CD4-positive, alpha-beta memory T cell (primary cell): ENCODE measurements around the gene JCAD. TPM values are rescaled to one million over a fixed set of nuclear protein-coding genes. Genes with fewer than 3 reads are reported as not detected.
"Not testable (repeated sequence)": the region's sequence is repeated elsewhere in the genome, so short reads cannot be mapped to it uniquely, and the experiment has no call there.

ENCODE experiments used
- CTCF ChIA-PET: fragments of 350-600 bp; sonication (Branson Sonifier 250); formaldehyde crosslinking; loops from one replicate; lab custom pipeline; 2021; ENCODE audit warnings: inconsistent platforms; ENCODE audit not compliant: partially characterized antibody; lab: Charles Lee
- POLR2A ChIA-PET: fragments of 350-600 bp; sonication (Branson Sonifier 250); formaldehyde crosslinking; loops from one replicate; lab custom pipeline; 2021; ENCODE audit not compliant: partially characterized antibody; lab: Charles Lee
- DNase-seq, 5 donors: peaks; one replicate each; pipeline versions ENCODE4 v3.0.0 to v3.0.0-alpha.2; 2020 to 2022; ENCODE audit warnings: mixed read lengths in 1 of 5
- H3K27ac ChIP-seq: one replicate; pipeline ENCODE4 v1.7.0; 2013; ENCODE audit warnings: low read depth, low read length
- H3K27me3 ChIP-seq: 2 replicates; pipeline ENCODE4 v1.7.0; 2013; ENCODE audit warnings: mild to moderate bottlenecking, low read length, moderate library complexity; ENCODE audit not compliant: insufficient read depth
- H3K36me3 ChIP-seq: 2 replicates; pipeline ENCODE4 v1.7.0; 2013; ENCODE audit warnings: mild to moderate bottlenecking, low read length, moderate library complexity; ENCODE audit not compliant: insufficient read depth
- H3K4me1 ChIP-seq: 2 replicates; pipeline ENCODE4 v1.7.0; 2013; ENCODE audit warnings: mild to moderate bottlenecking, low read length, moderate library complexity; ENCODE audit not compliant: insufficient read depth
- H3K4me3 ChIP-seq, 2 donors: one replicate each; pipeline ENCODE4 v1.7.0; 2013; ENCODE audit warnings: low read length in 2 of 2, mild to moderate bottlenecking in 1 of 2
- H3K9me3 ChIP-seq, 2 donors: one replicate each; pipeline ENCODE4 v1.7.0; 2013; ENCODE audit warnings: low read length in 2 of 2, control low read depth in 1 of 2; ENCODE audit not compliant: control insufficient read depth in 1 of 2
- H3K27ac Mint-ChIP-seq, 7 donors: one replicate each; pipeline ENCODE4 v1.8.0; 2020 to 2021; ENCODE audit warnings: mixed read lengths in 7 of 7, mild to moderate bottlenecking in 6 of 7, inconsistent platforms in 3 of 7, moderate library complexity in 3 of 7
- H3K27me3 Mint-ChIP-seq, 2 donors: one replicate each; pipeline ENCODE4 v1.8.0; 2020 to 2021; ENCODE audit warnings: mixed read lengths in 2 of 2
- H3K36me3 Mint-ChIP-seq, 2 donors: one replicate each; pipeline ENCODE4 v1.8.0; 2020 to 2021; ENCODE audit warnings: mixed read lengths in 2 of 2, inconsistent platforms in 1 of 2, mild to moderate bottlenecking in 1 of 2
- H3K4me1 Mint-ChIP-seq, 4 donors: one replicate each; pipeline ENCODE4 v1.8.0; 2020 to 2021; ENCODE audit warnings: mixed read lengths in 4 of 4, mild to moderate bottlenecking in 1 of 4
- H3K4me3 Mint-ChIP-seq, 8 donors: one replicate each; pipeline ENCODE4 v1.8.0; 2020 to 2021; ENCODE audit warnings: mixed read lengths in 8 of 8, mild to moderate bottlenecking in 7 of 8, moderate library complexity in 6 of 8, inconsistent platforms in 3 of 8
- H3K9me3 Mint-ChIP-seq, 8 donors: one replicate each; pipeline ENCODE4 v1.8.0; 2020 to 2021; ENCODE audit warnings: mixed read lengths in 8 of 8, mild to moderate bottlenecking in 5 of 8, inconsistent platforms in 3 of 8, moderate library complexity in 1 of 8
- intact Hi-C: fragments of 100-400 bp; cut with micrococcal nuclease; formaldehyde crosslinking; loops from one replicate; pipeline ENCODE4 v1.15.1; 2023
- polyA plus RNA-seq, 2 donors: library from polyadenylated mRNA; unstranded; fragments of 300-500 nt; fragmentation: Illumina TruSeq; gene quantifications; one replicate each; pipeline ENCODE4 v1.2.3, GENCODE V29; 2021
- total RNA-seq, 2 experiments: library from RNA; stranded (reverse); gene quantifications; one replicate each; pipeline ENCODE4 v1.2.3, GENCODE V29; 2021

The JCAD gene
- total and polyA plus RNA-seq, 4 experiments from 2014 or later: not detected

DNA sequence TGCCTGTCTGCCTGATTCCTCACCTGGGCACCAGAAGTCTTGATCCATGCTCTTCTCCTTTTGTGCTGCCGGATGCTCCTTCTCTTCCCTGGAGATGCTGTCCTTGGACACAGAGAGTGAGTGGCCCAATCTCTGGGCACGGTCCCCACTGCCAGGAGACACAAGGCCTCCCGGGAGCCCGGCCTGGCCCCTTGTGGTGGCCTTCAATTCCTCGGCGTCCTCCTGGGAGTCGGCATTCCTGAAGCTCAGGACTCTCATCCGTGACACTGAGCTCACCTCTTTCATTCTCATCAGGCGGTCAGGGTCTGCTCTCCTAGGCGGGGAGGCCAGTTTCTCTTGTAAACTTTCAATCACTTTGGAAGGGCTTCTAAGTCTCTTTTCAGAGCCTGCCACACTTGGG is 33.3 kb downstream of the JCAD start:
- Histone ChIP-seq H3K9me3 (no peaks in the 10 kb centered on the region), H3K27me3 (peaks cover 11% of the 10 kb centered on the region), H3K4me1 (peaks cover 33% of the 10 kb centered on the region), H3K36me3 (no peaks in the 10 kb centered on the region), H3K27ac (no peak overlapping the region), H3K4me3 (no peak overlapping the region)
- Mint-ChIP-seq H3K27ac (peak overlapping the region in 2 of 7 donors; percentile 47 to 94), H3K9me3 (peaks cover 0 to 4% (median 0%) of the 10 kb centered on the region in 8 donors), H3K27me3 (peaks cover 37 to 39% of the 10 kb centered on the region in 2 donors), H3K36me3 (peaks cover 0 to 3% of the 10 kb centered on the region in 2 donors), H3K4me1 (peaks cover 20 to 47% (median 36%) of the 10 kb centered on the region in 4 donors), H3K4me3 (peak overlapping the region in 1 of 8 donors; percentile 26)
- CTCF ChIA-PET: interaction anchor here (0.8 to 1.2 kb wide), 2 partner anchors 28 to 215 kb away, joined by 3 read pairs; no protein-coding TSS in a partner anchor
- intact Hi-C loops: loop anchor here (5.0 to 10.0 kb wide), 2 partner anchors 501 to 1899 kb away; partner anchors contain the start of gene ARHGAP12
- DNase-seq: no peak
- POLR2A ChIA-PET: no interaction called here

DNA sequence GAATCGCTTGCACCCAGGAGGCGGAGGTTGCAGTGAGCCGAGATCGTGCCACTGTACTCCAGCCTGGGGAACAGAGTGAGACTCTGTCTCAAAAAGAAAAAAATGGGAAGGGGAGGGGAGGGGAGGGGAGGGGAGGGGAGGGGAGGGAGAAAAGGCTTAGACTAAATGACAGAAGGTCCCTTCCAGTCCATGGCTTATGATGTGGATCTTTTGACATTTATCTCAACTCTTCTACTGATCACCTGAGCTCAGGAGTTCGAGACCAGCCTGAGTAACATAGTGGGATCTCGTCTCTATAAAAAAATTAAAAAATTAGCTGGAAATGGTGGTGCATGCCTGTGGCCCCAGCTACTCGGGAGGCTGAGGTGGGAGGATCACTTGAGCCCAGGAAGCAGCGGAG is 34.0 kb downstream of the JCAD start:
- intact Hi-C loops: loop anchor here (5.0 to 10.0 kb wide), 2 partner anchors 502 to 1899 kb away; partner anchors contain the start of gene ARHGAP12
- H3K9me3 Mint-ChIP-seq, H3K36me3 Mint-ChIP-seq, H3K9me3 ChIP-seq, POLR2A ChIA-PET, H3K27me3 ChIP-seq, H3K27ac Mint-ChIP-seq, H3K4me3 Mint-ChIP-seq, H3K4me3 ChIP-seq, H3K27ac ChIP-seq, DNase-seq, H3K36me3 ChIP-seq: not testable (repeated sequence)
- H3K4me1 Mint-ChIP-seq: peaks cover 20 to 47% (median 36%) of the 10 kb centered on the region in 4 donors
- peaks cover 33% of the 10 kb centered on the region for H3K4me1 ChIP-seq
- CTCF ChIA-PET: interaction anchor here (0.8 to 1.2 kb wide), 2 partner anchors 27 to 216 kb away, joined by 3 read pairs; no protein-coding TSS in a partner anchor
- H3K27me3 Mint-ChIP-seq: peaks cover 42 to 44% of the 10 kb centered on the region in 2 donors

DNA sequence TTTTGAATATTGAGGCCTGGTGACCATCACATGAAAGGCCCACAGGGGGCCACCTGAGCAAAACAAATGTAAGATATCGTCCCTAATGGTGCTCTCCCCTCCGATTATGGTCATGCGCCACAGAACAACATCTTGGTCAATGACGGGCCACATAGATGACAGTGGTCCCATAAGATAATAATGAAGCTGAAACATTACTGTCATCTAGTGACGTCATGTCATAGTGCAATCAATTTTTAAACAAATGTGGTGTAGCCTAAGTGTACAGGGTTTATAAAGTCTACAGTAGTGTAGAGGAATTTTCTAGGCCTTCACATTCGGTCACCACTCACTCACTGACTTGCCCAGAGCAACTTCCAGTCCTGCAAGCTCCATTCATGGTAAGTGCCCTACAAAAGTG is 36.8 kb downstream of the JCAD start:
- H3K27ac ChIP-seq: no peak overlapping the region
- no peaks in the 10 kb centered on the region for H3K36me3 ChIP-seq
- no peak for DNase-seq
- H3K27me3 ChIP-seq: no peaks in the 10 kb centered on the region
- peaks cover 19% of the 10 kb centered on the region for H3K4me1 ChIP-seq
- Mint-ChIP-seq H3K27ac (no peak overlapping the region), H3K36me3 (peaks cover 0 to 3% of the 10 kb centered on the region in 2 donors), H3K9me3 (peaks cover 0 to 4% (median 0%) of the 10 kb centered on the region in 8 donors), H3K27me3 (peaks cover 50 to 51% of the 10 kb centered on the region in 2 donors), H3K4me3 (no peak overlapping the region), H3K4me1 (peaks cover 10 to 21% (median 17%) of the 10 kb centered on the region in 4 donors)
- ChIA-PET CTCF (interaction anchor here (1.5 kb wide), 1 partner anchor 24 kb away, joined by 3 read pairs; no protein-coding TSS in a partner anchor), POLR2A (no interaction called here)
- no peaks in the 10 kb centered on the region for H3K9me3 ChIP-seq
- H3K4me3 ChIP-seq: no peak overlapping the region
- intact Hi-C loops: loop anchor here (10.0 kb wide), 1 partner anchor 1902 kb away; the partner anchor contains the start of gene ARHGAP12

DNA sequence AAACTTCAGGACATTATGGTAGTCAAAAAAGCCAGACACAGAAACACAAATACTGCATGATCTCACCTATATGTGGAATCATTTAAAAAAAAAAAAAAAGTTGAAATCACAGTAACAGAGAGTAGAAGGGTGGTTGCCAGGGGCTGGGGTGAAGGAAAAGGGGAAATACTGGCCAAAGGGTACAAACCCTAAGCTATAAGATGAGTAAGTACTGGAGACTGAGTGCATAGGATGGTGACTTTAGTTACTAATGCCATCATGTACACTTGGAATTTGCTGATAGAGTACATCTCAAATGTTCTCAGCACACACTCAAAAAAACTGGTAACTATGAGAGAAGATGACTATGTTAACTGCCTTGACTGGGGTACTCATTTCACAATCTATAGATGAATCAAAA is 39.9 kb downstream of the JCAD start:
- Histone ChIP-seq H3K4me3 (no peak overlapping the region), H3K4me1 (no peaks in the 10 kb centered on the region), H3K27me3 (no peaks in the 10 kb centered on the region), H3K9me3 (no peaks in the 10 kb centered on the region), H3K27ac (no peak overlapping the region), H3K36me3 (no peaks in the 10 kb centered on the region)
- Mint-ChIP-seq H3K4me1 (peaks cover 0 to 2% (median 0%) of the 10 kb centered on the region in 4 donors), H3K36me3 (no peaks in the 10 kb centered on the region), H3K27me3 (peaks cover 48 to 57% of the 10 kb centered on the region in 2 donors), H3K27ac (no peak overlapping the region), H3K9me3 (peaks cover 0 to 3% (median 0%) of the 10 kb centered on the region in 8 donors), H3K4me3 (no peak overlapping the region)
- POLR2A ChIA-PET: no interaction called here
- intact Hi-C loops: no loop called here
- CTCF ChIA-PET: interaction anchor here (0.7 kb wide), 1 partner anchor 13 kb away, joined by 3 read pairs; no protein-coding TSS in a partner anchor
- no peak for DNase-seq

DNA sequence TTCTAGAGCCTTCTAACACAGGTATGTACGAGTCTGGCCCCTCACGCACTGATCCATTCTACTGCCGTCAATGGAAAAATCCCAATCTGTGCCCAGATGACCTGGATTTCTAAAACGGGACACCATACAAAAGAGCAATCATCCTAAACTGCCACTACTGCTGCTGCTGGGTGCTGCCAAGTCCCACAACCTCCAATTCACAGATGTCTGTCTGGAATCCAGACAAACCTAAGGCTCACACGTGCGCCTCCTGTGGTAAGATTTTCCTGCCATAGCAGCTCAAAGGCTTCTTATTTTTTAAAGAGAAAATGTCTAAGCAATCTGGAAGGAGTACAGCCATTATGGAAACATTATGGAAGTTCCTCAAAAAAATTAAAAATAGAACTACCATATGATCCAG is 40.9 kb downstream of the JCAD start:
- ChIA-PET POLR2A (no interaction called here), CTCF (interaction anchor here (1.4 kb wide), 1 partner anchor 20 kb away, joined by 4 read pairs; no protein-coding TSS in a partner anchor)
- no peak for DNase-seq
- Mint-ChIP-seq H3K4me3 (no peak overlapping the region), H3K27me3 (peaks cover 47 to 53% of the 10 kb centered on the region in 2 donors), H3K9me3 (peaks cover 0 to 3% (median 0%) of the 10 kb centered on the region in 8 donors), H3K27ac (no peak overlapping the region), H3K4me1 (peaks cover 0 to 2% (median under 1%) of the 10 kb centered on the region in 4 donors), H3K36me3 (no peaks in the 10 kb centered on the region)
- intact Hi-C loops: no loop called here
- H3K27me3 ChIP-seq: no peaks in the 10 kb centered on the region
- H3K4me3 ChIP-seq: no peak overlapping the region
- H3K9me3 ChIP-seq: no peaks in the 10 kb centered on the region
- no peaks in the 10 kb centered on the region for H3K36me3 ChIP-seq
- no peak overlapping the region for H3K27ac ChIP-seq
- H3K4me1 ChIP-seq: no peaks in the 10 kb centered on the region

DNA sequence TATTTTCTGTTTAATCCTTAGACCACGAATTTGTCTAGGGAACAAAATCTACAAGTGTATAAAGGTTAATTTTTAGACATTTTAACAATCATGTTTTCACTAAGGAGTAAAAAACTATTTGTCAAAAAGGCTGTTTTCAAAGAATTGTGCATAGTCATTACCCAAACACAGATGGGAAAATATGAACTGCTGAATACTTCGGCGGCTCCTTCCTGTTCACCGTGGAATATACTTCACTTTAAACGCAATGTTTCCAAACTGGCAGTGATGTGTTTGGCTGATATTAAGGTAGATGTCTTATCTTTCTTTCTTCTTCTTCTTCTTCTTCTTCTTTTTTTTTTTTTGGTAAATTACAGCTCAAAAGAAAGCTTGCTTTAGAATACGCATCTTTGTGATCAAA is 41.4 kb downstream of the JCAD start:
- POLR2A ChIA-PET: no interaction called here
- Histone ChIP-seq H3K27ac (no peak overlapping the region), H3K27me3 (no peaks in the 10 kb centered on the region), H3K4me1 (no peaks in the 10 kb centered on the region), H3K9me3 (no peaks in the 10 kb centered on the region), H3K4me3 (no peak overlapping the region), H3K36me3 (no peaks in the 10 kb centered on the region)
- no peaks in the 10 kb centered on the region for H3K36me3 Mint-ChIP-seq
- peaks cover 0 to 2% (median under 1%) of the 10 kb centered on the region in 4 donors for H3K4me1 Mint-ChIP-seq
- H3K27me3 Mint-ChIP-seq: peaks cover 46 to 49% of the 10 kb centered on the region in 2 donors
- CTCF ChIA-PET: interaction anchor here (1.4 kb wide), 1 partner anchor 20 kb away, joined by 4 read pairs; no protein-coding TSS in a partner anchor
- intact Hi-C loops: no loop called here
- H3K4me3 Mint-ChIP-seq: no peak overlapping the region
- H3K9me3 Mint-ChIP-seq: peaks cover 0 to 3% (median 0%) of the 10 kb centered on the region in 8 donors
- no peak for DNase-seq
- H3K27ac Mint-ChIP-seq: no peak overlapping the region

DNA sequence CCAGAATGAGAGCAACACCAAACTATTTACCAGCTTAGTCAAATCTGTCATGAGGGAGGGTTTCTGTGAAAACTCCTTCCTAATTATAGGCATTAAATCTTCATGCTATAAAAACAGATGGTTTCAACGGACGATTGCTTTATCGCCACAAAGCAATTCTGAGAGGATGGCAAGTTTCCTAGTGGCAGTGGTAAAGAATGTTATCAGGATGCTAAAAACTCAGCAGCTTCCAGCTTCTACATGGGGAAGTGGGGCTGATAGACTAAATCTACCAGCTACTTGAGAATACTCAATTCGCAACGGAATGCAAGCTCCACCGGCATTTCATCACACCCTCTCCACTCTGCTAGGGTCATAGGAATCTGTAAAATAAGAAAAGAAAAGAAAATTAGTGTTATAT is 41.8 kb downstream of the JCAD start:
- intact Hi-C loops: no loop called here
- H3K9me3 Mint-ChIP-seq: peaks cover 0 to 3% (median 0%) of the 10 kb centered on the region in 8 donors

More for the DNA sequence above, 41.8 kb downstream of the JCAD start:
- peaks cover 49 to 50% of the 10 kb centered on the region in 2 donors for H3K27me3 Mint-ChIP-seq
- H3K36me3 Mint-ChIP-seq: no peaks in the 10 kb centered on the region
- H3K4me3 Mint-ChIP-seq: no peak overlapping the region
- no peaks in the 10 kb centered on the region for H3K36me3 ChIP-seq
- no peak overlapping the region for H3K27ac ChIP-seq
- no peak overlapping the region for H3K4me3 ChIP-seq
- H3K4me1 ChIP-seq: no peaks in the 10 kb centered on the region
- ChIA-PET CTCF (interaction anchor here (1.4 kb wide), 1 partner anchor 19 kb away, joined by 4 read pairs; no protein-coding TSS in a partner anchor), POLR2A (no interaction called here)
- peaks cover 0 to 2% (median under 1%) of the 10 kb centered on the region in 4 donors for H3K4me1 Mint-ChIP-seq
- no peaks in the 10 kb centered on the region for H3K27me3 ChIP-seq
- DNase-seq: no peak
- no peak overlapping the region for H3K27ac Mint-ChIP-seq
- no peaks in the 10 kb centered on the region for H3K9me3 ChIP-seq
